AG04450 (cell line): Measurements from ENCODE around the gene FGGY. TPM values are rescaled to one million over a fixed set of nuclear protein-coding genes. Genes with fewer than 3 reads are reported as not detected.
"Not testable (repeated sequence)": the region's sequence is repeated elsewhere in the genome, so short reads cannot be mapped to it uniquely, and the experiment has no call there.

Experiments
- CTCF ChIA-PET: fragments of 300-600, 350-600 bp; formaldehyde crosslinking; extraction: SDS; loops from one replicate; lab custom pipeline; 2022; ENCODE audit warnings: antibody characterized with exemption, inconsistent platforms; lab: Charles Lee
- POLR2A ChIA-PET: fragments of 350-600 bp; formaldehyde crosslinking; extraction: SDS; loops from one replicate; lab custom pipeline; 2021; ENCODE audit warnings: antibody characterized with exemption, inconsistent platforms; lab: Yijun Ruan, JAX
- DNase-seq: peaks from one replicate; pipeline ENCODE4 v3.0.0-alpha.2; 2011; ENCODE audit warnings: low read depth, low spot score
- H3K27ac ChIP-seq: one replicate; pipeline ENCODE4 v1.5.1; 2012; ENCODE audit warnings: low read depth, low read length, control low read depth
- H3K27me3 ChIP-seq: one replicate; pipeline ENCODE4 v1.6.0; 2012; ENCODE audit warnings: low read length; ENCODE audit not compliant: control insufficient read depth, insufficient read depth
- H3K4me3 ChIP-seq: 2 replicates; pipeline ENCODE4 v1.5.1; 2011; ENCODE audit warnings: mild to moderate bottlenecking, low read depth, low read length, control low read depth
- H3K9me3 ChIP-seq: 2 replicates; pipeline ENCODE4 v1.5.1; 2012; ENCODE audit warnings: low read length; ENCODE audit not compliant: control insufficient read depth, insufficient read depth
- polyA plus RNA-seq: library from polyadenylated mRNA; depleted of rRNA; stranded (reverse); fragments of >200 nt; gene quantifications from 2 replicates; pipeline ENCODE4 v1.2.3, GENCODE V29; 2011
- TF ChIP-seq, protein P1 (sequence below): IDR thresholded peaks from 2 replicates; pipeline ENCODE4 v1.5.1; 2011; ENCODE audit warnings: low read depth, low read length, control low read depth, inconsistent platforms

FGGY gene
- polyA plus RNA-seq, 1 experiment = 11.8 TPM

DNA sequence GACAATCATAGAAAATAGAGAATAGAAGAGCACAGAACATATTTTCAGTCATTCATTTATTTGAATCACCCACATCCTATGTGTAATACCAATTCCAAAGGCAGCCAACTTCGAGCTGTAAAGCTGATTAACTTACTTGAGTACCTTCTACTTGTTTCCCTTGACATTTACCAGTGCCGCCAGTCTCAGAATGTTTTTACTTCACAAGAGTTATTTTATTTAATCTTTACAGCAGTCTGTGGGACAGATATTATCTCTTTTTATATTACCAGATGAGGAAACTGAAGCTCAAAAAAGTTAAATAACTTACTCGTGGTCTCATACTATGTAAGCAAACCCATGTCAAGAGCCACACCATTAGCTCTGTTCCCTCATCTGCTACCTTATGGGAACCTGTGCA lies 56.6 kb downstream of the FGGY start:
- TF ChIP-seq, protein P1, sequence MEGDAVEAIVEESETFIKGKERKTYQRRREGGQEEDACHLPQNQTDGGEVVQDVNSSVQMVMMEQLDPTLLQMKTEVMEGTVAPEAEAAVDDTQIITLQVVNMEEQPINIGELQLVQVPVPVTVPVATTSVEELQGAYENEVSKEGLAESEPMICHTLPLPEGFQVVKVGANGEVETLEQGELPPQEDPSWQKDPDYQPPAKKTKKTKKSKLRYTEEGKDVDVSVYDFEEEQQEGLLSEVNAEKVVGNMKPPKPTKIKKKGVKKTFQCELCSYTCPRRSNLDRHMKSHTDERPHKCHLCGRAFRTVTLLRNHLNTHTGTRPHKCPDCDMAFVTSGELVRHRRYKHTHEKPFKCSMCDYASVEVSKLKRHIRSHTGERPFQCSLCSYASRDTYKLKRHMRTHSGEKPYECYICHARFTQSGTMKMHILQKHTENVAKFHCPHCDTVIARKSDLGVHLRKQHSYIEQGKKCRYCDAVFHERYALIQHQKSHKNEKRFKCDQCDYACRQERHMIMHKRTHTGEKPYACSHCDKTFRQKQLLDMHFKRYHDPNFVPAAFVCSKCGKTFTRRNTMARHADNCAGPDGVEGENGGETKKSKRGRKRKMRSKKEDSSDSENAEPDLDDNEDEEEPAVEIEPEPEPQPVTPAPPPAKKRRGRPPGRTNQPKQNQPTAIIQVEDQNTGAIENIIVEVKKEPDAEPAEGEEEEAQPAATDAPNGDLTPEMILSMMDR = no peak
- Histone ChIP-seq H3K9me3 (no peaks in the 10 kb centered on the region), H3K27ac (no peak overlapping the region), H3K27me3 (no peaks in the 10 kb centered on the region), H3K4me3 (no peak overlapping the region)
- no peak for DNase-seq
- CTCF ChIA-PET = no interaction called here
- POLR2A ChIA-PET = no interaction called here

DNA sequence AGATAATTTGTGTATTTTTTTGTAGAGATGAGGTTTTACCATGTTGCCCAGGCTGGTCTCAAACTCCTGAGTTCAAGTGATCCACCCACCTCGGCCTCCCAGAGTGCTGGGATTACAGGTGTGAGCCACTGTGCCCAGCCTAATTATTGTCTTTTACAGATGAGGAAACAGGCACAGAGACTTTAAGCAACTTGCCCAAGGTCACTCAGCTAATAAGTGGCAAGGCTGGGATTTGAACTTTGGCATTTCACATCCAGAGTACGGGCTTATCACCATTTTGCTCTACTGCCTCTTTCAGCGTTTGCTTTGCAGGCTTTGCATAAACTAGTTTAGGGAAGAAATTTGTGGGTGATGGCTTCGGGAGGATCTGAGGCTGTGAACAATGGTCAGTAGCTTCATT lies 57.3 kb downstream of the FGGY start:
- H3K27ac ChIP-seq, H3K27me3 ChIP-seq, DNase-seq, POLR2A ChIA-PET, CTCF ChIA-PET, H3K4me3 ChIP-seq, H3K9me3 ChIP-seq: not testable (repeated sequence)

DNA sequence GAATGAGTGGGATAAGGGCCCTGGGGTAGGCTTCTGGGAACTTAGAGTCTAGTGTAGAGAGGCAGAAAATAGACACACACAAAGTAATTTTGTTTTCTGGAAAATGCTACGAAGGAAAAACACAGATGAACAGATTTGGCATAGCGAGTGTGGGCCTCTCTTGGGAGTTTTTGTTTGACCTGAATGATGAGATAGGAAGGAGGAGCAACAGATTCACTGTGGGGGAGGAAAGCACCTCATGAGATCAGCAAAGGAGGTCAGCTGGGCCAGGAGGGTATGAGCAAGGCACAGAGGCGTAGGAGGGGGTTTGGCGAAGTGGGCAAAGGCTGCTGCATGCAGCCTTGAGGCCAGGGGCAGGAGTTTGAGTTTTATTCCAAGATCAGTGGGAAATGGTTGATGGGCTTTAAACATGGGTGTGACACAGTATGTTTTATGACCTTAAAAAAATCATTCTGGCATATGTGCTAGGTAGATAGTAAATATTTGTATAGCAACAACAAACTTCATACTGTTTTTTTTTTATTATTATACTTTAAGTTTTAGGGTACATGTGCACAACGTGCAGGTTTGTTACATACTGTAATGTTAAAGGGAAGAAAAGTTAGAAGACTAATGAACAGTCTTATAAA lies 57.9 kb downstream of the FGGY start:
- DNase-seq = no peak
- Histone ChIP-seq H3K4me3 (no peak overlapping the region), H3K27me3 (no peaks in the 10 kb centered on the region), H3K27ac (no peak overlapping the region), H3K9me3 (no peaks in the 10 kb centered on the region)
- ChIA-PET CTCF (interaction anchor here (0.6 kb wide), 1 partner anchor 251 kb away, joined by 3 read pairs; no protein-coding TSS in a partner anchor), POLR2A (no interaction called here)
- TF ChIP-seq, protein P1 = no peak

DNA sequence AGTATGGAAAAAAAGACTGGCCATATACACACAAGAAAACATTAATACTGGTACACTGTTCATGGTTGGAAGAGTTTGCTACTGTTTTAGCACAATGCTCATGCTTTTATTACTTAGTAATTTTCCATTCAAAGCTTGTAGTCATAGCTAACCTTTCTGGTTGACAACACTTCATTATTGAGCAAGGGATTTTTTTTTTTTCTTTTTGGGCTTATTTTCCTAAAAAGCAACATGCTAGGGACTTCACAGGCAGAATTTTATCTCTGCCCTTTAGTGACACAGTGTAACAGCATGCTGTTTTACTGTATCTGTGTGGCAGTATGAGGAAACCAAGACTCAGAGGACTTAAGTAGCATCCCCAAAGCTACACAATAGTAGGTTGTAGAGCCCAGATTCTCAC lies 58.5 kb downstream of the FGGY start:
- POLR2A ChIA-PET = no interaction called here

DNA sequence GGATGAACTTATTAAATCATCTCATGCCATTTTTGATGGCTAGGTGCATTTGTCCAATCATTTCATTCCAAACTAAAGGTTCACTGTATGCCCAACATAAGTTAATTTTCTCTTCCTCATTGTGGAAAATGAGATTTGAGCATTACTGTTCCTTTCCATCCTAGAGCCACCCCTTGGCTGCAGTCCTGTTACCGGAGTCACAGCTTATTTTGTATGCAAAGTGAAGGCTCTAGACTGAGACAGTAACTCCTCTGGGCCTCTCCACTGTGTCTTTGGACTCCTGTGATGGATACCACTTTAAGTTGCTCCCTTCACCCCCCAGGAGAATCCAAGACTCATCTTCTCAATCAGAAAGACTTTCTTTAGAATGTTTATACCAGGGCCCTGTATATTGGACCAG lies 59.7 kb downstream of the FGGY start:
- TF ChIP-seq, protein P1 = no peak
- POLR2A ChIA-PET = no interaction called here
- Histone ChIP-seq H3K27ac (no peak overlapping the region), H3K27me3 (no peaks in the 10 kb centered on the region), H3K4me3 (no peak overlapping the region), H3K9me3 (no peaks in the 10 kb centered on the region)
- DNase-seq = no peak
- CTCF ChIA-PET = no interaction called here

More for the DNA sequence above, 58.5 kb downstream of the FGGY start:
- H3K27ac ChIP-seq = no peak overlapping the region
- no peaks in the 10 kb centered on the region for H3K9me3 ChIP-seq
- no peaks in the 10 kb centered on the region for H3K27me3 ChIP-seq
- no peak overlapping the region for H3K4me3 ChIP-seq
- CTCF ChIA-PET = interaction anchor here (0.6 kb wide), 1 partner anchor 251 kb away, joined by 3 read pairs; no protein-coding TSS in a partner anchor
- DNase-seq = no peak
- TF ChIP-seq, protein P1 = no peak
